ENCODE results near the gene PGLYRP4.

PGLYRP4 gene

GRCh38 chr1:153361480-153362109, 13.0 kb upstream of the PGLYRP4 start (continued):
- TF ChIP-seq, protein P1, sequence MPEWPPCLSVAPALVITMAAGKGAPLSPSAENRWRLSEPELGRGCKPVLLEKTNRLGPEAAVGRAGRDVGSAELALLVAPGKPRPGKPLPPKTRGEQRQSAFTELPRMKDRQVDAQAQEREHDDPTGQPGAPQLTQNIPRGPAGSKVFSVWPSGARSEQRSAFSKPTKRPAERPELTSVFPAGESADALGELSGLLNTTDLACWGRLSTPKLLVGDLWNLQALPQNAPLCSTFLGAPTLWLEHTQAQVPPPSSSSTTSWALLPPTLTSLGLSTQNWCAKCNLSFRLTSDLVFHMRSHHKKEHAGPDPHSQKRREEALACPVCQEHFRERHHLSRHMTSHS (tag by site-specific recombination; IDR thresholded peaks at IDR 0.05), result no peak
- TF ChIP-seq ZNF394 (tag by site-specific recombination; IDR thresholded peaks at IDR 0.05; ENCODE audit: borderline replicate concordance), result no peak

GRCh38 chr1:153360592-153361479, 12.2 kb upstream of the PGLYRP4 start:
- no peaks in the 10 kb centered on the region for H3K4me1 ChIP-seq (ENCODE audit: control insufficient read depth, insufficient read depth, low read length)

DNA sequence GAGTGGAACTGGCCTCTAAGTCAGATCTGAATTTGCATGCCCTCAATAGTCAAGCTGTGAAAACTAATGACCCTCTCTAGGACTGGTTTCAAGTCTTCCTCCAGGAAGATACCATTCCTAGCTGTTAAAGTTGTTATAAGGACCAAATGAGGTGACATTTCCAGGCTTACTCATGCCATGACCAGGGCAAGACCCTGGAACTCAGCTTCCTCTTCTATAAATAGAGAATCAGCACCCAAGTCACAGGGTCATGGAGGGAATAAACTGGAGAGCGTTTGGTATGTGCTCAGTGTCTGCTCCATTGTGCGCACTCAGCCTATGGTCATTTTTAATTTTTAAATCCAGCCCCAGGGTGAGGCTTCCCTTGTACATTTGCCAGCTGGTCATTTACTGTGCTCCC, 11.5 kb upstream of the PGLYRP4 start:
- no peaks in the 10 kb centered on the region for H3K4me1 ChIP-seq (ENCODE audit: control insufficient read depth, insufficient read depth, low read length)
- no peaks in the 10 kb centered on the region for H3K9me3 ChIP-seq (ENCODE audit: control insufficient read depth, insufficient read depth, low read depth, low read length)
- ChIA-PET POLR2A (no interaction called here), CTCF (interaction anchor here (0.6 kb wide), 1 partner anchor 548 kb away, joined by 4 read pairs; no protein-coding TSS in a partner anchor)
- TF ChIP-seq SP3 (tag by site-specific recombination; IDR thresholded peaks at IDR 0.05), result no peak
- TF ChIP-seq ZNF140 (tag by site-specific recombination; IDR thresholded peaks at IDR 0.05), result no peak
- TF ChIP-seq SP7 (tag by site-specific recombination; IDR thresholded peaks at IDR 0.05), result no peak
- TF ChIP-seq ZNF529 (tag by site-specific recombination; IDR thresholded peaks at IDR 0.05; ENCODE audit: insufficient replicate concordance), result no peak
- TF ChIP-seq ZFHX2 (tag by site-specific recombination; conservative IDR thresholded peaks at IDR 0.05), result no peak
- no peak for TF ChIP-seq HOXA7 (CRISPR knock-in tag; IDR thresholded peaks at IDR 0.05; ENCODE audit: borderline replicate concordance)
- TF ChIP-seq ZBTB48 (tag by site-specific recombination; IDR thresholded peaks at IDR 0.05), result no peak
- no peak for TF ChIP-seq ZNF214 (tag by site-specific recombination; IDR thresholded peaks at IDR 0.05; ENCODE audit: borderline replicate concordance)
- TF ChIP-seq ZNF629 (tag by site-specific recombination; IDR thresholded peaks at IDR 0.05), result no peak
- no peak overlapping the region for H3K4me3 ChIP-seq (ENCODE audit: low read depth, low read length)
- no peak overlapping the region for H3K27ac ChIP-seq (ENCODE audit: extremely low read depth, low read depth, low read length)
- H3K36me3 ChIP-seq (ENCODE audit: control insufficient read depth in 2 of 2, insufficient read depth in 1 of 2, low read length in 2 of 2), result no peaks in the 10 kb centered on the region

More at GRCh38 chr1:153360592-153361479, 12.2 kb upstream of the PGLYRP4 start:
- Histone ChIP-seq H3K27ac (ENCODE audit: extremely low read depth, low read depth, low read length) (no peak overlapping the region), H3K4me3 (ENCODE audit: low read depth, low read length) (no peak overlapping the region), H3K9me3 (ENCODE audit: control insufficient read depth, insufficient read depth, low read depth, low read length) (no peaks in the 10 kb centered on the region), H3K36me3 (ENCODE audit: control insufficient read depth in 2 of 2, insufficient read depth in 1 of 2, low read length in 2 of 2) (no peaks in the 10 kb centered on the region)
- TF ChIP-seq OSR2 (tag by site-specific recombination; IDR thresholded peaks at IDR 0.05), result no peak
- TF ChIP-seq FEZF1 (tag by site-specific recombination; IDR thresholded peaks at IDR 0.05), result no peak
- TF ChIP-seq GLI2 (tag by site-specific recombination; IDR thresholded peaks at IDR 0.05; ENCODE audit: borderline replicate concordance, low read depth), result no peak
- no peak for TF ChIP-seq ZFP37 (tag by site-specific recombination; IDR thresholded peaks at IDR 0.05)
- no peak for TF ChIP-seq ZNF266 (tag by site-specific recombination; IDR thresholded peaks at IDR 0.05; ENCODE audit: low read depth)
- TF ChIP-seq ZNF768 (tag by site-specific recombination; IDR thresholded peaks at IDR 0.05), result no peak
- no peak for TF ChIP-seq GFI1B (tag by site-specific recombination; IDR thresholded peaks at IDR 0.05)
- ChIA-PET POLR2A (no interaction called here), CTCF (interaction anchor here (0.6 to 4.6 kb wide), 3 partner anchors 8 to 547 kb away, joined by 3 to 23 read pairs (median 4); no protein-coding TSS in a partner anchor)

GRCh38 chr1:153359241-153359640, 10.6 kb upstream of the PGLYRP4 start:
- Histone ChIP-seq H3K36me3 (ENCODE audit: control insufficient read depth in 2 of 2, insufficient read depth in 1 of 2, low read length in 2 of 2) (no peaks in the 10 kb centered on the region), H3K4me3 (ENCODE audit: low read depth, low read length) (no peak overlapping the region), H3K27ac (ENCODE audit: extremely low read depth, low read depth, low read length) (no peak overlapping the region), H3K4me1 (ENCODE audit: control insufficient read depth, insufficient read depth, low read length) (no peaks in the 10 kb centered on the region), H3K9me3 (ENCODE audit: control insufficient read depth, insufficient read depth, low read depth, low read length) (no peaks in the 10 kb centered on the region)
- ChIA-PET POLR2A (no interaction called here), CTCF (interaction anchor here (0.7 to 11.6 kb wide), 3 partner anchors 136 to 870 kb away, joined by 3 to 259 read pairs (median 4); no protein-coding TSS in a partner anchor)
- TF ChIP-seq ZNF621 (tag by site-specific recombination; IDR thresholded peaks at IDR 0.05) (no peak), ZNF521 (tag by site-specific recombination; IDR thresholded peaks at IDR 0.05) (no peak), ZBTB11 (tag by site-specific recombination; conservative IDR thresholded peaks at IDR 0.05; ENCODE audit: low read depth) (no peak), ZSCAN30 (tag by site-specific recombination; IDR thresholded peaks at IDR 0.05) (no peak)
- TF ChIP-seq, protein P2, sequence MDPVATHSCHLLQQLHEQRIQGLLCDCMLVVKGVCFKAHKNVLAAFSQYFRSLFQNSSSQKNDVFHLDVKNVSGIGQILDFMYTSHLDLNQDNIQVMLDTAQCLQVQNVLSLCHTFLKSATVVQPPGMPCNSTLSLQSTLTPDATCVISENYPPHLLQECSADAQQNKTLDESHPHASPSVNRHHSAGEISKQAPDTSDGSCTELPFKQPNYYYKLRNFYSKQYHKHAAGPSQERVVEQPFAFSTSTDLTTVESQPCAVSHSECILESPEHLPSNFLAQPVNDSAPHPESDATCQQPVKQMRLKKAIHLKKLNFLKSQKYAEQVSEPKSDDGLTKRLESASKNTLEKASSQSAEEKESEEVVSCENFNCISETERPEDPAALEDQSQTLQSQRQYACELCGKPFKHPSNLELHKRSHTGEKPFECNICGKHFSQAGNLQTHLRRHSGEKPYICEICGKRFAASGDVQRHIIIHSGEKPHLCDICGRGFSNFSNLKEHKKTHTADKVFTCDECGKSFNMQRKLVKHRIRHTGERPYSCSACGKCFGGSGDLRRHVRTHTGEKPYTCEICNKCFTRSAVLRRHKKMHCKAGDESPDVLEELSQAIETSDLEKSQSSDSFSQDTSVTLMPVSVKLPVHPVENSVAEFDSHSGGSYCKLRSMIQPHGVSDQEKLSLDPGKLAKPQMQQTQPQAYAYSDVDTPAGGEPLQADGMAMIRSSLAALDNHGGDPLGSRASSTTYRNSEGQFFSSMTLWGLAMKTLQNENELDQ (tag by site-specific recombination; IDR thresholded peaks at IDR 0.05; ENCODE audit: low read depth), result no peak

All from HEK293 (cell line).